HS-27A (cell line): Measurements from ENCODE around the gene MTMR1.

Experiments
- DNase-seq: peaks from one replicate; pipeline ENCODE4 v3.0.0-alpha.2; 2012; ENCODE audit warnings: low read depth, missing footprints

Gene MTMR1

DNA sequence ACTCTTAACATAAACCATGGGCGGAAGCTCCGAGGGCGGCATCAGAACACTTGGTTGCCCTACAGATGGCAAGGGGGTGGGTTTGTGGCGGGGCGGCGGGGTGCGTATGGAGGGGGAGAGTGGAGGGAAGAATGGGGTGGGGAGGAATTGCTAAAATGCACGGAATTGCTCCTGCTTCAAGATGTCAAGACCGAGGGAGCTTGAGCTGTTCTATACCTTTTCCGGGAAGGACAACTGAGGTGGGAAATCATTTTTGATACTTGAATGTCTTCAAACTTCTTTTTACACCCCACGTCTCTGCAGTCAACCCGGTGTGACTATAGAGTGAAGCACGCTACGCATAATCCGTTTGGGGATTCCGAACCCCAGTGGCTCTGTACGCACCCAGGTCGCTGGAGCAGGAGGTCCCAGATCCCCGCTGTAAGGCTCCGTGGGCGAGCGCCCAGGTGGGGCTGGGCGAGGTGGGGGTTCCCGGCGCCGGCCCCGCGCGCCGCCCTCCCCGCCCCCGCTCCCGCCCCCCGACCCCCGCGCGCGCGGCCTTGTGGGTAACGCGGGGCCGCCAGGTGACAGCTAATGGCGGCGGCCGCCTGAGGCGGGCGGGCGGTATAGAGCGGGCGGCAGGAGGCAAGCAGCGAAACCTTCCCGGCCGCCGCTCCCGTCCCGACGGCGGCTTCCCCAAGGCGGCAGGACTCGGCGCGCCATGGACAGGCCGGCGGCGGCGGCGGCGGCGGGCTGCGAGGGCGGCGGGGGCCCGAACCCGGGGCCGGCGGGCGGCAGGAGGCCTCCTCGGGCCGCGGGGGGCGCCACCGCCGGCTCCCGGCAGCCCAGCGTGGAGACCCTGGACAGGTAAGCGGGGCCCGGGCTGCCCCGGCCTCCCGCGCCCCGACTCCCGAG lies at the start of gene MTMR1:
Gene MTMR1 (plus strand): TSS at position 566 of the 894 bp plus-strand sequence. CDS start 135 bp downstream, at position 701.
- no peak for DNase-seq

- DNase-seq = no peak
Observed at GRCh38 chrX:150643958-150644357, 49.2 kb upstream of the MTMR1 start.

GRCh38 chrX:150644422-150644821 lies 48.8 kb upstream of the MTMR1 start:
- no peak for DNase-seq

DNA sequence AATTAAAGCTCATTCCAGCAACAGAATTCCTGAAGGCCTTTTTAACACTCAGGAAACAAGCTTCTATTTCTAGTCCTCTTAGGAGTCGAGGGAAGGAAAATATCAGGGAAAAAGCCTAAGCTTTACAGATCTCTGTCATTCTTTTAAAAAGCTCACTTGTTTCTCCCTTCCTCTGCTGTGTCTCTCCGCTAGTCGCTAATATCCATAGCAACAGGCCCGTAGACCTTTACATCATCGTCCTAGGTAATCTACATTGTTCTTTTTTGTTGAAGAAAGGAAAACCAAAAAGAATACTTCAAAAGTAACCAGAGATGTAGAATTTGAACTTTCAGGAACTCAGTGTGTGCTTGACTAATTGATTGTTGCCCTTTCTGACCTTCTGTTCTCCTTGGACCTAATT lies 45.9 kb upstream of the MTMR1 start:
- DNase-seq = no peak

GRCh38 chrX:150648296-150648940 lies 44.8 kb upstream of the MTMR1 start:
- no peak for DNase-seq

- no peak for DNase-seq
Observed at GRCh38 chrX:150649096-150649870, 43.9 kb upstream of the MTMR1 start.

DNA sequence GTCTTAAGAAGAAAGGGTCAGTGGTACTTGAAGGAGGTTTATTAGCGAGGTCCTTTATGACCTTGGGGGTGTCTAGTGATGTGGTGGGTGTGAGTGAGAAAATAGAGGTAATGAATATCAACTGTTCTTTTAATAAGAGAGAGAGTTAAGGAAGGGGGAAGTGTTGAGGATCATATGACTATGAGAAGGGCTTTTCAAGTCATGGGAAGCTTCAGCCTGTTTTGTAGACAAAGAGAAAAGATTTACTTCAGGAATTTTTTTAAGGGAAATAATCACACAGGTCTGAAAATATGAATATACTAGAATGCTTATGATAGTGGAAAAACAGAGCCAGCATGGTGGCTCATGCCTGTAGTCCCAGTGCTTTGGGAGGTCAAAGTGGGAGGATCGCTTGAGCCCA lies 41.3 kb upstream of the MTMR1 start:
- DNase-seq = no peak

- no peak for DNase-seq
Observed at GRCh38 chrX:150655788-150656187, 37.4 kb upstream of the MTMR1 start.

- no peak for DNase-seq
Observed at GRCh38 chrX:150663073-150663472, 30.1 kb upstream of the MTMR1 start.

DNA sequence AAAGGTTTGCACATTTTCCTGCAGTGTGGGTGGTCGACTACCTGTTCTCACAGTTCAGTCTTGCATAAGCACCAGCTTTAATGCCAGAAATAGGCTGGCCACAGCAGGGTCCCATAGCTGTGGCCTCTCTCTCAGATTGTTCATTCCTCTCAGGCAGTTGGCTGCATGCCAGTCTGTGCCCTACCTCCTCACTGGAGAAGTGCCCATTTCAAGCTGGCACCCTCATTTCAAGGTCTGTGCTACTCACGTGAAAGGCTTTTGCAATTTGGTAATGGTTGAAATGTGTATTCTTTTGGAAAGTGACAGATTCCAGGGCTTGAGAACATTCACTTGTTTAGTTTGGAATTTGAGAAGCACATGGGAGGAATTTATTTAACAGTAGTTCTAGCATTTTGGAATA lies 28.9 kb upstream of the MTMR1 start:
- DNase-seq = no peak

- no peak for DNase-seq
Observed at GRCh38 chrX:150676221-150676620, 17.0 kb upstream of the MTMR1 start.

DNA sequence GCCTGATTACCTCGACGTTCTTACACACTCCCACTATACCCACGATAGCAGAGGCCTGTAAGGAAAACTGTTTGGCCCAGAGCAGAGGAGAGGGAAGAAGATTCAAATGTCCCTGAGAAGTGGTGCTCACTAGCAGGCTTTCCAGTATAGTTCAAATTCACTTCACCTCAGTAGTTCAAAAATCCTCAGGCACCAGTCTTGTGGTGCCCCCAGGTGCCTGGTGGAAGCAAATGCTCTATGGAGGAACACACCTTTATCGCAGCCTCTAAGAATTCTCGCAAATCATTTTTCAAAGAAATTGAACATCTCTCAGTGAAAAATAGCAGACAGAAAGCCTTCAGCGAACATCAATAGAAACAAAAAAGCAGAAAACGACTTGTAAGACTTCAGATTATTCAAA lies 12.2 kb upstream of the MTMR1 start:
- DNase-seq = no peak

DNA sequence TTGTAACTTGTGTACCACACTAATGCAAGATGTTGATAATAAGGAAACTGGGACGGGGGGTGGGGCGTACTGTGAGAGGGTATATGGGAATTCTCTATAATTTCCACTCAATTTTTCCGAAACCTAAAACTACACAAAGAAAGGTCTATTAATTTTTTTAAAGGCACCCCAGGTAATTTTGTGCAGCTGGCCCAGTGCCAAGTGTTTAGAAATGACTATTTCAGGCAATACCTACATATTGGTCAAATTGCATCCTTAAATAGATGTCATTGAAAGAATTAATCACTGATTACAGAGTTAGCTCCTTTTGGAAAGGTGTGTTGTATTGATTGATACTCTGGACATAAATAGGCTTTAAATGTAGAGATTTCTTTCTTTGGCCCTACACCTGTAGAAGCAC lies 10.1 kb upstream of the MTMR1 start:
- DNase-seq = no peak

DNA sequence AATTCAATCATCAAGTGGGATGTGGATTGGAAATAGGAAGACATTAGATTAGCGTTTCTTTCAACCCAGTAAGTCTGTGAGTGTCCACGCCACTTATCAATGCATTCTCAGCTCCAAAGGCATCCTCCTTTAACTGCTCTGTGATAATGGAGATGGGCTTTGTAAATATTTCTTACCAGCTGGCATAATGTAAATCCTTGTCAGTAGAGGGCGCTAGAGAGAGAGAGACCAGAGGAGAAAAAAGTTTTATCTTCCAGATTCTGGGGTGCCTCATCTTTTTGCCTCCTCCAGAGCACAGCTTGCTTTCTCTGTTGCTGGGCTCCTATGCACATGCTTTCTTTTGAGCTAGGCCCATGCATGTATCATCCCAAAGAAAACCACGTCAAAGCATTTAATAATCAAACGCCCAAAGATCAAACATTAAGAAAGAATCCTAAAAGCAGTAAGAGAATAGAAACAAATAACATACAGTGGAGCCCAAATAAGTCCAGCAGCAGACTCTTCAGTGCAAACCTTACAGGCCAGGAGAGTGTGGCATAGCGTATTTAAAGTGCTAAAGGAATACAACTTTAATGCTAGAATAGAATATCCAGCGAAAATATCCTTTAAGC lies 9.6 kb upstream of the MTMR1 start:
- no peak for DNase-seq

GRCh38 chrX:150688911-150689451 lies 4.2 kb upstream of the MTMR1 start:
- DNase-seq = peak; percentile 79

DNA sequence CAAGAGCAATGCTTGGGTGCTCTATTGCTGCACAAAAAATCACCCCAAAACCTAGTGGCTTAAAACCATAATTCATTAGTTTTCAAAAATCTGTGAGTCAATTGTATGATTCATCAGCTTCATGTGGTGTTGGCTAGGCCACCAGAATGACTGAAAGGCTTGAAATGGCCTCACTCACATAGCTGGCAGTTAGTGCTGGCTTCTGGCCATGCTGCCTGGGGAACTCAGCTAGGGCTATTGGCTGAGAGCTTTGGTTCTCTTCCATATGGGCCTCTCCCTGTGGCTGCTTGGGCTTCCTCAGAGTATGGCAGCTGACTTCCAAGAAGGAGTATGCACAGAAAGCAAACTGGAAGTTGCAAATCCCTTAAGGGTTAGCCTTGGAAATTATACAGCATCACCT lies 3.1 kb upstream of the MTMR1 start:
- DNase-seq = no peak

DNA sequence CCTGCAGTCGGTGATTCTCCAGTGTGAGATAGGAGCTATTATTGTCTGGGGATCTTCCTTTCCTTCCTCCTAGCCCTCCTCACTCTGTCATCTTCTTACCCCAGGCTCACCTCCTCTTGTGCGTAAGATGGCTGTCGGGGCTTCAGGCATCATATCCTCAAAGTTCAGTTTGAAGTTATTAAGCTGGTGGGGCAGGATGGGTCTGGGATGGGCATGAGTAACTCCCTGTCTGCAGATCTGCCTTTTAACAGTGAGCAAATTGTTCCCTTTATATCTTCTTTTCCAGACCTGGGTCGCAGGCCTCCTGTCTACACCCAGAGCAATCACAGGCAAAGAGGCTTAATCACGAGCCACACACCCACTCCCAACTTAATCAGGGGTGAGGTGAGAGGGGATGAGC lies 900 bp upstream of the MTMR1 start:
- DNase-seq = no peak

- DNase-seq = no peak
Observed at GRCh38 chrX:150693725-150694574, 754 bp downstream of the MTMR1 start.

GRCh38 chrX:150694738-150695410 lies 1.7 kb downstream of the MTMR1 start:
- no peak for DNase-seq

GRCh38 chrX:150696331-150696730 lies 3.1 kb downstream of the MTMR1 start:
- no peak for DNase-seq
